Measurements from ENCODE around the gene RTP1.

Gene RTP1

GRCh38 chr3:187242435-187242834 lies 45.1 kb downstream of the RTP1 start:
- DNase-seq (ENCODE audit: low spot score) = no peak

GRCh38 chr3:187242900-187243299 lies 45.6 kb downstream of the RTP1 start:
- no peak for DNase-seq (ENCODE audit: low spot score)

GRCh38 chr3:187243933-187244524 lies 46.7 kb downstream of the RTP1 start:
- no peak for DNase-seq (ENCODE audit: low spot score)

GRCh38 chr3:187247398-187247797 lies 50.1 kb downstream of the RTP1 start:
- no peak for DNase-seq (ENCODE audit: low spot score)
